ENCODE results near the gene SPATA21.

The SPATA21 gene

GRCh38 chr1:16418823-16419425, 18.3 kb downstream of the SPATA21 start:
- no peak for DNase-seq

DNA sequence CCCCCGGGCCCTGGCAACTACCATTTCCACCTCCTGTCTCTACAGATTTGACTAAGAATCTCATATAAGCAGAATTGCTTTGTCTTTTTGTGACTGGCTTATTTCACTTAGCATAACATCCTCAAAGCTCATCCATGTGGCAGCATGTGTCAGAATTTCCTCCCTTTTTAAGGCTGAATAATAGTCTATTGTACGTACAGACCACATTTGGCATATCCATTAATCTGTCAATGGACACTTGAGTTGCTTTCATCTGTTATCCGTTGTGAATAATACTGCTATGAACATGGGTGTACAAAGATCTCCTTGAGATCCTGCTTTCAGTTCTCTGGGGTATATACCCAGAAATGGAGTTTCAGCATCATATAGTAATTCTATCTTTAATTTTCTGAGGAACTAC, 24.0 kb downstream of the SPATA21 start:
- no peak for DNase-seq

GRCh38 chr1:16410803-16411202, 26.4 kb downstream of the SPATA21 start:
- no peak for DNase-seq

GRCh38 chr1:16409536-16410152, 27.6 kb downstream of the SPATA21 start:
- DNase-seq, result no peak

- no peak for DNase-seq
Observed at GRCh38 chr1:16406868-16407267, 30.4 kb downstream of the SPATA21 start.

DNA sequence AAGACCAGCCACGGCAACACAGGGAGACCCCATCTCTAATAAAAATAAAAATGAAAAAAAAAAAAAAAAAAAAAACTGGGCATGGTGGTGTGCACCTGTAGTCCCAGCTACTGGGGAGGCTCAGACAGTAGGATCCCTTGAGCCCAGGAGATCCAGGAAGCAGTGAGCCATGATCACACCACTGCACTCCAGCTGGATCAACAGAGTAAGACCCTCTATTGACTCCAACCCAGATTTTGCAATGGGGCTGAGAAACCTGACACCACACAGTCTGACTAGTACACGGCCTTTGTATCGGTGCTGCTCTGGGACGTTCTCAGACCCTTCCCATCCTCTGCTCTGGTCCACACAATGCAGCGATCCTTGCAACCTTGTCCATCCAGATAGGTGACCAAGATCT, 31.8 kb downstream of the SPATA21 start:
- DNase-seq, result no peak

GRCh38 chr1:16402742-16403141, 34.5 kb downstream of the SPATA21 start:
- no peak for DNase-seq

- no peak for DNase-seq
Observed at GRCh38 chr1:16398371-16398953, 38.8 kb downstream of the SPATA21 start.

DNA sequence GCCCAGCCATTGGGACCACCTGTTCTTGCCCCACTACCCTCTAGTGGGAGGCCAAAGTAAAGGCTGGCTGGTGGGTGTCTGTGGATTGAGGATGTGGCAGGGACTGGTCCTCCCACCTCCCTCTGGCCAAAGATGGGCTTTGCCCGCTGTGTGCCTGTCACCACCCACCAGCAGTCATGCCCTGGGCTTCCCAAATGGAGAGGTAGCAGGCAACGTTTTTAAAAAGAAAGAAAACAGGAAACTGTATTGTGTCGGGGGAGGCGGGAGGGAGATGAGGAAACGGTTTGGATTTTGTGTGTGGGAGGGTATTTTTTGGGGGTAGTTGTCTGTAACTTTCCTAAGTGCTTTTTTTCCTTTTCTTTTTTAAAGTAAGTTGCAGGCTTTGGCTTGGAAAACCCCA, 40.1 kb downstream of the SPATA21 start:
- DNase-seq, result no peak

DNA sequence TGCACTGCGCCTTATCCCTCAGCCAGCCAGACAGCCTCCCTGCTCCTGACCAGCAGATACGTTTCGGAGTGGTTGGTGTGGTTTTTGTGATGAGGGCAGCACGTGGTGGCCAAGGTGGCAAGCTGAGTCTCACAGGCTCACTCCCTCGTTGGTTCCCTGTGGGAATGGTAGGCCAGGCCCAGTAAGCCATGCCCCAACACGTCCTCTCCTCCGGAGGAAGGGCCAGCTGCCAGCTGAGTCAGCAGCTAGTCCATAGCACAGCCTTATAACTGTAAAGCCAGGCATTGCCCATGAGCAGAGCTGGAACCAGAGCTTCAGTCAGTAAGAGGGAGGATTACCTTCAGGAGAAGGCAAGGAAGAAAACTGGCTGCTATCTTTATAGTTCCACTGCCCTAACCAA, 40.6 kb downstream of the SPATA21 start:
- DNase-seq, result no peak

- DNase-seq, result no peak
Observed at GRCh38 chr1:16394977-16395376, 42.2 kb downstream of the SPATA21 start.

- no peak for DNase-seq
Observed at GRCh38 chr1:16393570-16394521, 43.4 kb downstream of the SPATA21 start.

- DNase-seq, result no peak
Observed at GRCh38 chr1:16392740-16393569, 44.3 kb downstream of the SPATA21 start.

DNA sequence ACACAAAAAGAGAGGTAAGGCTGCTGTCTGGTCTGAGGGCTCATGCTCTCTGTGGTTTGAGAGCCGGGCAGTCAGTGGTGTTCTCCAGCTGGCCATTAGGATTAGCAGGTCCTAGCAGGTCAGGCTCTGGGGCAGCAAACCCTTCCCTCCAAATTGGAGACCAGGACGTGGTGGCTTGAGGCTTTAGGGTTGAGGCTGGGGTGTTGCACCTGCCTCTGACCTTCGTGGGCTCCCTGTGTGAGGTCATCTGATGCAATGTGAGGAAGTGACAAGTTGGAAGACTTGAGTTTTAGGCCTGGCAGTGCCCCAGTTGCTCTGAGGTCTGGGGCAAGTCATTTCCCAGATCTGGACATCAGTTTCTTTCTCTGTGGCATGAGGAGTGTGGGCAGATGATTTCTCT, 45.8 kb downstream of the SPATA21 start:
- DNase-seq, result no peak

DNA sequence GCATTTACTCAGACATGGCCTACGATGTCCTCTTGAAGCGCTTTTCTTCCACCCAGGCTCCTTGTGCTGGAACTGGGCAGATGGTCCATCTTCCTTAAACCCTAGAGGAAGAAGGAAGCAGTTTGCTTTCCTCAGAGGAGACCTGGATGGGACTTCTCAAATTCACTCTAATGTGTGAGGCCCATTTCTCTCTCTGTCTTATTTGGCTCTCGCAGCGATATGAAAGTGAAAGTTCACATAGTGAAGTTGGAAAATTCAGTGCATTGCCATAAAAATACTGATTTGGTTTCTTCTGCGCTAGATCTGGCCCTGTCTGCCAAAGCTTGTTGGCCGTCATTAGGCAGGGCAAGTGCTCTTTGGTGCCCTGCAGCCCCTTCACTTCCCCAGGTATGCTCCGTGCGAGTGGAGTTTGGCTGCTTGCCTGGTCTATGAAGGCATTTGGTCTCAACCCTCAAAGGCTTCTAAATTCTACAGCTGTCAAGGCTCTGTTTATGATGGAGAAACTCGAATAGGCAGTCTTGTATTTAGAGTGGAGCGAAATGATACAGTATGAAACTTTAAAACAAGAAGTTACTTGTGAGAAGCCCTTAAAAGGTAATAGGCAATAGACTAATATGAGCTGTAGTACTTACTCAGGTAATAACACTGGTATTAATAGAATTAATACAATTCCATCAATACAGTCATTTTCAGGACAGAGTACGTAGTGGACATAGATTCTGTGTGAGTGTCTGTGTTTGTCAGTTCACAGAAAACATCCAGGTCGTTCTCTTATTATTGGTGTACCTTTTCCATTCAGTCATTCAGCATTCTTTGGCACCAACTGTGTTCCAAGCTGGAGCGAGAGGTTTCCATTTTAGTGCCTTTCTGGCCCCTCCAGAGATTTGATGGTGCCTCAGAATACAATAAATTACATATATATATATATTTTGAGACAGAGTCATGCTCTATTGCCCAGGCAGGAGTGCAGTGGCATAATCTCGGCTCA, 49.7 kb downstream of the SPATA21 start:
- DNase-seq, result no peak

DNA sequence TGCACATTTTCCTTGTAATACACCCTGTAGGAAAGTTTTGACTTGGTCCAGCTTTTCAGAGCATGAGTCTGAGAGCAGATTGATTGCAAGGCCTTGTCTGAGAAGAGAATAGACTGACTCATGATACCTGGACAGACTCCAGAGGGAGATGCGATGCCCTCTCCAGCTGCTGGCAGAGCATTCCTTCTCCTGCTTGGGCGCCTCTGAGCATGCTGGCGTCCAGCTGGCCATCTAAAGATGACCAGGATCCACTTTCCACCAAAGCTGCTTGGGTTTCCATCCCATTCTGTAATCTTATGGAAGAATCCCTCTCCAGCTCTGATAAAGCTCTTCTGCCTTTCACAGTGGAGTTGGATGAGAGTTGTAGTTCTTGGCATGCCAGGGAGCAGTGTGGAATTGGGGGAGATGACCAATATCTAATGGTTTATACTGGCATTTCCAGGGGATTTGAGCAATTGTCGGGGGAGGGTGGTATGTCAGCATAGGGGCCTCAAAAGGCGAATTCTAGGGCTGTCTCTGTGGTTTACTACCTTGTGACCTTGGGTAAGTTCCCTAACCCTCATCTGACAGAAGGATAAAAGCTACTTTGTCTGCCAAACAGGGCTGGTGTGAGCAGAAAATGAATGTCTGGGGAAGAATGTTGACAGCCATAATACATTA, 50.6 kb downstream of the SPATA21 start:
- DNase-seq, result no peak

- no peak for DNase-seq
Observed at GRCh38 chr1:16385659-16386453, 51.4 kb downstream of the SPATA21 start.

- no peak for DNase-seq
Observed at GRCh38 chr1:16383888-16384287, 53.3 kb downstream of the SPATA21 start.

GRCh38 chr1:16380868-16381267, 56.4 kb downstream of the SPATA21 start:
- no peak for DNase-seq

DNA sequence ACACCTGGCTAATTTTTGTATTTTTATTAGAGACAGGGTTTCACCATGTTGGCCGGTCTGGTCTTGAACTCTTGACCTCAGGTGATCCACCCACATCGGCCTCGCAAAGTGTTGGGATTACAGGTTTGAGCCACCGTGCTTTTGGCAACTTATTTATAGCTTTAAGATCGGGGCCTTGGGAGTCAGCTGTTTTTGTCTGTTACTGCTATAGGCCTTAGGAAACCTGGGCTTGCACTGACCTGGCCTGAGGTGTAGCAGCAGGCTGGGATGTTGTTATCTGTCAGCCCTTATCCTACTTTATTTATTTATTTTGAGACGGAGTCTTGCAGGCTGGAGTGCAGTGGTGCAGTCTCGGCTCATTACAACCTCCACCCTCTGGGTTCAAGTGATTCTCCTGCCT, 58.8 kb downstream of the SPATA21 start:
- no peak for DNase-seq

All from CD4-positive, alpha-beta T cell treated with Interferon gamma for 1 hour (primary cell).